Measurements from ENCODE around the gene NR6A1.
A peak's percentile ranks its signal among the peaks of the same experiment; 100 is the strongest.
"Not testable (repeated sequence)": the region's sequence is repeated elsewhere in the genome, so short reads cannot be mapped to it uniquely, and the experiment has no call there.

Gene NR6A1

GRCh38 chr9:124739360-124739759 is 31.8 kb downstream of the NR6A1 start:
- TF ChIP-seq CTCF (conservative IDR thresholded peaks at IDR 0.05; ENCODE audit: low read length), result no peak
- no peak for DNase-seq (ENCODE audit: low read depth)
- no peak overlapping the region for H3K4me3 ChIP-seq (ENCODE audit: low read length)

GRCh38 chr9:124738075-124738474 is 33.0 kb downstream of the NR6A1 start:
- not testable (repeated sequence) for DNase-seq (ENCODE audit: low read depth); H3K4me3 ChIP-seq (ENCODE audit: low read length)

GRCh38 chr9:124735121-124735520 is 36.0 kb downstream of the NR6A1 start:
- H3K4me3 ChIP-seq (ENCODE audit: low read length), result no peak overlapping the region
- no peak for TF ChIP-seq CTCF (conservative IDR thresholded peaks at IDR 0.05; ENCODE audit: low read length)
- DNase-seq (ENCODE audit: low read depth), result peak; percentile 86

- H3K4me3 ChIP-seq (ENCODE audit: low read length); DNase-seq (ENCODE audit: low read depth): not testable (repeated sequence)
Observed at GRCh38 chr9:124734741-124735083, 36.4 kb downstream of the NR6A1 start.

DNA sequence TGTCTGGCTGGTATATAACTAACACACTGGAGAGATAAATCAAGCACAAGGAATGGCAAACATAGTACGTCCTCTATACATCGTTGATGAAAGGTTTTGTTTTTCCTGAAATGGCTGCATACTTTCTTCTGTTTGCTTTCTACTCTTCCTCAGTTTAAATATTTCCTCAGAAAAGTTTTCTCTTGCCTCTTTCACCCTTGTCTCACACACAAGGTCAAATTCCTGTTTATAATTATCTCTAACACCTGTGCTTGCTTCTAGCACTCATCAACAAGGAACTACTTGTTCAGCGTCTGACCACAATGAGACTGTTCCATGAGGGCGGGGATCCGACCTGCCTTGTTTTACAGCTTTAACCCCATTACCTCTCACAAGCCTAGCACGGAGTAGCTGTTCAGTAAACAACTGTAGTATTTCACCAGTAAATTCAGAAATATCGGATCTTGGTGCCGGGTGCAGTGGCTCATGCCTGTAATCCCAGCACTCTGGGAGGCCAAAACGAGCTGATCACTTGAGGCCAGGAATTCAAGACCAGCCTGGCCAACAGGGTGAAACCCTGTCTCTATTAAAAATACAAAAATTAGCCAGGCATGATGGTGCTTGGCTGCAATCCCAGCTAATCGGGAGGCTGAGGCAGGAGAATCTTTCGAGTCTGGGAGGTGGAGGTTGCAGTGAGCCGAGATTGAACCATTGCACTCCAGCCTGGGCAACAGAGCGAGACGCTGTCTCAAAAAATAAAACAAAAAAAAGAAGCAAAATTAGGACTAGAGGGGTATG is 37.0 kb downstream of the NR6A1 start:
- DNase-seq (ENCODE audit: low read depth), result no peak

GRCh38 chr9:124730772-124731171 is 40.3 kb downstream of the NR6A1 start:
- no peak for DNase-seq (ENCODE audit: low read depth)

More for the DNA sequence above, 37.0 kb downstream of the NR6A1 start:
- TF ChIP-seq CTCF (conservative IDR thresholded peaks at IDR 0.05; ENCODE audit: low read length), result no peak
- no peak overlapping the region for H3K4me3 ChIP-seq (ENCODE audit: low read length)

DNA sequence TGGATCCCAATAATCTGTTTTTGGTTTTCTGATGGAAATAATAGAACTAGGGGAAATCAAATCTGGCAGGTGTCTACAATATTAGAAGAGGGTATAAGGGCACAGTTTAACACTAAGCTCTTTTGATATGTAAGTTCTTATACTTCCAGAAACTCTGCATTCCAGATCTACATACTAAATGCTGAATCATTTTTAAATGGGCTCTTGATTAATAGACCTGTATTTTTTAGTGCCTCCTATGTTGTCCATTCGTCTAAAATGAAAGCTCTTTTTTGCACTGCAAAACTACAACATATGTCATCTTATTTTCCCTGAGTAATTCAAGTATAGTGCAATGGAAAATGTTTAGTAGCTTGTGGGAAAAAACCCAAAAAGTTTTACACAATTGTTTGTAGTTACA is 44.2 kb downstream of the NR6A1 start:
- H3K4me3 ChIP-seq (ENCODE audit: low read length), result no peak overlapping the region
- DNase-seq (ENCODE audit: low read depth), result no peak

More at GRCh38 chr9:124730772-124731171, 40.3 kb downstream of the NR6A1 start:
- no peak for TF ChIP-seq CTCF (conservative IDR thresholded peaks at IDR 0.05; ENCODE audit: low read length)
- H3K4me3 ChIP-seq (ENCODE audit: low read length), result no peak overlapping the region

More for the DNA sequence above, 44.2 kb downstream of the NR6A1 start:
- no peak for TF ChIP-seq CTCF (conservative IDR thresholded peaks at IDR 0.05; ENCODE audit: low read length)

Measured in AG10803 (cell line).